Measurements from ENCODE around the gene DEPP1. TPM values are rescaled to one million over a fixed set of nuclear protein-coding genes. Genes with fewer than 3 reads are reported as not detected.
A peak's percentile ranks its signal among the peaks of the same experiment; 100 is the strongest.

The DEPP1 gene
- total and polyA plus RNA-seq, 2 of the 13 experiments (the other 11 are each of a cell fraction or from before 2014, with no cell fraction given), result 14.8 to 270 TPM

- TF ChIP-seq EHMT2 (IDR thresholded peaks at IDR 0.05; ENCODE audit: borderline replicate concordance, low read depth, low read length), result 0 out of 2 replicates have a peak, but pooled peaks have one; percentile 5
- TF ChIP-seq CTCF (CRISPR knock-in tag; IDR thresholded peaks at IDR 0.05), result no peak
- no peak for TF ChIP-seq ZFYVE20 (CRISPR knock-in tag; IDR thresholded peaks at IDR 0.05; ENCODE audit: borderline replicate concordance, low read depth)
- no peak for TF ChIP-seq SATB2 (CRISPR knock-in tag; IDR thresholded peaks at IDR 0.05)
- no peak for TF ChIP-seq ZNF552 (CRISPR knock-in tag; IDR thresholded peaks at IDR 0.05; ENCODE audit: borderline replicate concordance)
- no peak for TF ChIP-seq POLR2AphosphoS5 (IDR thresholded peaks at IDR 0.05; ENCODE audit: low read depth, low read length)
- TF ChIP-seq ZNF296 (CRISPR knock-in tag; conservative IDR thresholded peaks at IDR 0.05), result no peak
- no peak for TF ChIP-seq ZNF34 (CRISPR knock-in tag; IDR thresholded peaks at IDR 0.05; ENCODE audit: borderline replicate concordance)
- 0 out of 2 replicates have a peak, but pooled peaks have one; percentile 11 for TF ChIP-seq ZNF501 (CRISPR knock-in tag; IDR thresholded peaks at IDR 0.05)
- no peak for TF ChIP-seq ZNF557 (CRISPR knock-in tag; IDR thresholded peaks at IDR 0.05)
- no peak for TF ChIP-seq SOX13 (IDR thresholded peaks at IDR 0.05)
- 0 out of 4 replicates have a peak, but pooled peaks of 1 of the 2 experiments have one; percentile 17 for TF ChIP-seq SOX13 (CRISPR knock-in tag; conservative IDR thresholded peaks at IDR 0.05 in 1 of 2, IDR thresholded peaks at IDR 0.05 in 1 of 2)
- TF ChIP-seq ZNF414 (CRISPR knock-in tag; IDR thresholded peaks at IDR 0.05), result peak; percentile 54; the same call in 1 of the 2 replicates
- no peak for TF ChIP-seq MYNN (CRISPR knock-in tag; IDR thresholded peaks at IDR 0.05; ENCODE audit: low read depth)
- TF ChIP-seq HNF1A (IDR thresholded peaks at IDR 0.05; ENCODE audit: low read depth), result 0 out of 2 replicates have a peak, but pooled peaks have one; percentile 10
- TF ChIP-seq HNF1A (CRISPR knock-in tag; IDR thresholded peaks at IDR 0.05; ENCODE audit: borderline replicate concordance), result no peak; the same call in 1 of the 2 replicates
- TF ChIP-seq ZNF263 (CRISPR knock-in tag; IDR thresholded peaks at IDR 0.05), result no peak
- TF ChIP-seq ZNF10 (CRISPR knock-in tag; IDR thresholded peaks at IDR 0.05; ENCODE audit: borderline replicate concordance, low read depth), result no peak
- TF ChIP-seq ESRRA (CRISPR knock-in tag; IDR thresholded peaks at IDR 0.05; ENCODE audit: low read depth), result no peak; the same call in 1 of the 2 replicates
- no peak for TF ChIP-seq MBNL3 (CRISPR knock-in tag; conservative IDR thresholded peaks at IDR 0.05)
These were observed 2.8 kb upstream of the DEPP1 start (continued) for GRCh38 chr10:44981172-44982113.
